Effector memory CD8-positive, alpha-beta T cell (primary cell): ENCODE measurements around the gene SEPTIN5.
A peak's percentile ranks its signal among the peaks of the same experiment; 100 is the strongest.

Source experiments
- ATAC-seq: fragments of 150-1000 bp; cut with Tn5 transposase; replicated peaks from 2 replicates; pipeline ENCODE4 v1.10.0; 2021; ENCODE audit warnings: mild to moderate bottlenecking, moderate library complexity
- DNase-seq, 3 experiments: peaks; one replicate each; pipeline ENCODE4 v3.0.0; 2021
- H3K27ac Mint-ChIP-seq, 2 donors: one replicate each; pipeline ENCODE4 v1.8.0; 2022; ENCODE audit warnings: mild to moderate bottlenecking in 2 of 2, mixed read lengths in 2 of 2, moderate library complexity in 2 of 2
- H3K27me3 Mint-ChIP-seq, 2 donors: one replicate each; pipeline ENCODE4 v1.8.0; 2022; ENCODE audit warnings: mixed read lengths in 2 of 2
- H3K36me3 Mint-ChIP-seq: one replicate; pipeline ENCODE4 v1.8.0; 2022; ENCODE audit warnings: mild to moderate bottlenecking, moderate library complexity, mixed read lengths; ENCODE audit not compliant: insufficient read depth
- H3K4me1 Mint-ChIP-seq, 2 donors: one replicate each; pipeline ENCODE4 v1.8.0; 2022; ENCODE audit warnings: low read depth in 2 of 2, mixed read lengths in 2 of 2
- H3K4me3 Mint-ChIP-seq, 2 donors: one replicate each; pipeline ENCODE4 v1.8.0; 2022; ENCODE audit warnings: mild to moderate bottlenecking in 2 of 2, mixed read lengths in 2 of 2, moderate library complexity in 2 of 2
- H3K9me3 Mint-ChIP-seq, 2 donors: one replicate each; pipeline ENCODE4 v1.8.0; 2022; ENCODE audit warnings: mixed read lengths in 2 of 2

Gene SEPTIN5

DNA sequence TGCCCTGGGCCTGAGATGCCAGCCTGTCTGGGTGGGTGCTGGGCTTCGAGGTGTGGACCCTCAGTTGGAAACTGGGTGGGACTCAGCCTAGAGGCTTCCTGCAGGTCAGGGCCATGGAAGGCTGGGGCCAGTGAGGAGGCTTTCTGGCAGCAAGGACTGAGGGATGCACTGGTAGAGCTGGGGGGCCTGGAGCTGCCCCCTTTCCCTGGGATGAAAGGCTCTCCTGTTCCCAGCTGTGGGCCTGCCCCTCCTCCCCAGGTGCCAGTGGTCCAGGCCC, 2.5 kb downstream of the SEPTIN5 start:
- ATAC-seq, result no peak
- peaks cover 45 to 70% of the 10 kb centered on the region in 2 donors for H3K27me3 Mint-ChIP-seq
- H3K36me3 Mint-ChIP-seq, result peaks cover 4% of the 10 kb centered on the region
- H3K27ac Mint-ChIP-seq, result no peak overlapping the region
- peaks cover 0 to 7% of the 10 kb centered on the region in 2 donors for H3K4me1 Mint-ChIP-seq
- no peak for DNase-seq
- H3K9me3 Mint-ChIP-seq, result no peaks in the 10 kb centered on the region
- H3K4me3 Mint-ChIP-seq, result peak overlapping the region in 1 of 2 donors; percentile 53

DNA sequence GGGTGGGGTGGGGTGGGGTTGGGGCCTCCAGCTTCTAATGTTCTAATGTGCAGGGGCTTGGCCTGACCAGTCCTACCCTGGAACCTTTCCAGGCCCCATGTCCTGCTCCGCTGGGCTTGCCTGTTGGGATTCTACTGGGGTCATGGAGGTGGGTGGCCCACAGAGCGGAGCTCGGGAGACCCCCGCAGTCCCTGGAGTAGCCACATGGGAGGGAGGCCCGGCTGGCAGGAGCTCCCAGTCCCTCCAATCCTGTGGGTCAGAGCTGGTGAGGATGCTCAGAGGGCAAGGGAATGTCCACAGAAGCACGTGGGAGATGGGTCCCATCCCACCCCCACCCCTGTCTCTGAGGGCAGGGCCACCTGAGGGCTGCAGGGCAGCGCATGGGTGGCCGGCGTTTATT, 2.9 kb downstream of the SEPTIN5 start:
- Mint-ChIP-seq H3K4me3 (peak overlapping the region in 1 of 2 donors; percentile 51), H3K4me1 (peaks cover 0 to 7% of the 10 kb centered on the region in 2 donors), H3K27ac (no peak overlapping the region), H3K36me3 (peaks cover 4% of the 10 kb centered on the region), H3K27me3 (peaks cover 44 to 66% of the 10 kb centered on the region in 2 donors), H3K9me3 (no peaks in the 10 kb centered on the region)
- DNase-seq, result no peak
- no peak for ATAC-seq

DNA sequence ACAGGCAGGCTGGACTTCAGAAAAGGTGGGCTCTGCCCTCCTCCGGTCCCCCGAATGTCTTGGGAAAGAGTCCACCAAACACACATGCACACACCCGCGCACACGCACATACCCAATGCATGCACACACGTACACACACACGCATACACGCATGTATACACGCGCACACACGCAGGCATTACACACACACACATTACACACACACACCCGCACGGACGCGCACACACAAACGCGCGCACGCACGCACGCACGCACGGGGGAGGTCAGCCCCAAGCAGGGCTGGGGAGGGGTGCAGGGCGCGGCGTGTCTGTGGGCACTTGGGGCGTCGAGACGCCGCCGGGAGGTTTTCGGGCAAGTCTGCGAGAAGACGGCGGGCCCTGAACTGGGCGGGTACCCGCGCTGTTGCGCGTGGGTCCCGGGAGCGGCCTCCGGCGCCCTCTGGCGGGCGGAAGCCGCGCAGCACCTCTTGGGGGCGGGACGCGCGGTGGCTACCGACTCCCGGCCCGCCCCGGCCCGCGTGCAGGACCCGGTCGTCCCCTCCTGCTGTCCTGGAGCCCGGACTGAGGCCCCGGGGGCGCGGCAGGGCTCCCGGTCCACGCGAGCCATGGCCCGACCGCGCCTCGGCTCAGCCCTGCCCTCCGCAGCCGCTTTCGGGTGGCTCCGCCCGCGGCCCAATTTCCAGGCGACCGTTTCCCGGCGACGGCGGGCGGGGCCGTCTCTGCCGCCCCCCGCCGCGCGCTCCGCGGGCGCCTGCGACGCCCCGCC, 3.6 kb downstream of the SEPTIN5 start:
- H3K9me3 Mint-ChIP-seq, result no peaks in the 10 kb centered on the region
- peaks cover 4% of the 10 kb centered on the region for H3K36me3 Mint-ChIP-seq
- peaks cover 42 to 66% of the 10 kb centered on the region in 2 donors for H3K27me3 Mint-ChIP-seq
- DNase-seq (peak; percentile 77 to 86 (median 82)), ATAC-seq (peak; percentile 96)
- peaks cover 0 to 7% of the 10 kb centered on the region in 2 donors for H3K4me1 Mint-ChIP-seq
- no peak overlapping the region for H3K27ac Mint-ChIP-seq
- peak overlapping the region; percentile 49 to 51 for H3K4me3 Mint-ChIP-seq

DNA sequence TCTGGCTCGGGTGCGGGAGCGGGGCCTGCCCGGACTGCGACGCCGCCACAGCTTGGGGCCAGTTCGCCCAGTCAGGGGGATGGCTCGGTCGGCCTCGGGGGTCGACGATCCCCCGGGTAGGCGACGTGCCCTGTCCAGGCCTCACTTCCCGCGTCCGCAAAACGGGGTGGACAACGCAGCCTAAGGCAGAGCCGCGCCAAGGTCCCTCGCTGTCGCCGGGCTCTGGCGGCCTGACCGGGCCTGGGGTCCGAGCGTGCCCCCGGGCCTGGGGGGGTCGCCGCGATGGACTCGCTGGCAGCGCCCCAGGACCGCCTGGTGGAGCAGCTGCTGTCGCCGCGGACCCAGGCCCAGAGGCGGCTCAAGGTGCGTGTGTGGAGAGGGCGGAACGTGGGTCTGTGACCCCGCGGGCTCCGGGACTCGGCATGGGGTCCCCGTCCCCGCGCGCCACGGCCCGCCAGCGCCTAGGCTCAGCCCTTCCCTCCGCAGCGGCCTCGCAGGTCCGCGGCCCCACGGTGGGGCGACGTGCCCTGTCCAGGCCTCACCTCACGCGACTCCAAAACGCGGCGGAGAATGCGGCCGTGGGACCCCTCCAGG, 4.2 kb downstream of the SEPTIN5 start:
- Mint-ChIP-seq H3K9me3 (no peaks in the 10 kb centered on the region), H3K27me3 (peaks cover 42 to 66% of the 10 kb centered on the region in 2 donors), H3K4me1 (peaks cover 0 to 13% of the 10 kb centered on the region in 2 donors), H3K27ac (no peak overlapping the region), H3K36me3 (no peaks in the 10 kb centered on the region), H3K4me3 (no peak overlapping the region)
- ATAC-seq, result no peak
- DNase-seq, result no peak

DNA sequence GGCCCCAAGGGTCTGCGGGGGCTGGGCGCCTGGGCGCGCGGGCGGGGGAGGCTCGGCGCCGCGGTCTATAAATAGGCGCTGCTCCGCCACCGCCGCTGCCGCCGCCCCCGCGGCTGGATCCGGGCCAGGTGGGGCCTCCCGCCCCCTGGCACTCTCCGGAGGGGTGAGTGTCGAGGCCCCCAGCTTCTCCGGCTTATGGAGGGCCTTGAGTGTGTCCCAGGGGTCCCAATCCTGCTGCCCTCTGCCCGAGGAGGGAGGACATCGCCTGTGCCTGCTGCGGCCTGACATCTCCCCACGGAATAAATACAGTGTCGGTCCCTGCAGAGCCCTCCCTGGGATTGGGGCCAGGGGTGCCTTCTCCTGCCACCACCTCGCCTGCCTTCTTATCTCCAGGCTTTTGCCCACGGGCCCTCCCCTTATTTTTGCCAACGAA, 4.8 kb downstream of the SEPTIN5 start:
- Mint-ChIP-seq H3K27ac (no peak overlapping the region), H3K27me3 (peaks cover 39 to 62% of the 10 kb centered on the region in 2 donors), H3K9me3 (no peaks in the 10 kb centered on the region), H3K4me3 (peak overlapping the region; percentile 45 to 69), H3K4me1 (peaks cover 0 to 11% of the 10 kb centered on the region in 2 donors), H3K36me3 (no peaks in the 10 kb centered on the region)
- no peak for DNase-seq
- ATAC-seq, result no peak

DNA sequence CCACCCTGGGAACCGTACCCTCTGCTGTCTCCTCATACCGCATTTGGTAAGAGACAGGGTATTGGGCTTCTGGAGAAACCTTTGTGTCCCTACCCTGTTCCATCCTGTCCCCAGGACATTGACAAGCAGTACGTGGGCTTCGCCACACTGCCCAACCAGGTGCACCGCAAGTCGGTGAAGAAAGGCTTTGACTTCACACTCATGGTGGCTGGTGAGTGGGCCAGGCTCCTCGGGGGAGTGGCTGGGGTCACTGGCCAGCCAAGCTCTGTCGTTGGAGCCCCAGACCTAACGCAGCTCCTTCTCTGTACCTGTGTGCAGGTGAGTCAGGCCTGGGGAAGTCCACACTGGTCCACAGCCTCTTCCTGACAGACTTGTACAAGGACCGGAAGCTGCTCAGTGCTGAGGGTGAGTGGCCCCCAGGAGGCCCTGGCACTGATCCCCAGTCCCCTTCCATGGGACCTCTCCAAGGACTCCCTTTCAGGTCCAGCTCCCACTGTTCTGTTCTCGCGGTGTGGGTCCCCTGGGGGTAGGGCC, 5.3 kb downstream of the SEPTIN5 start:
- DNase-seq, result no peak
- Mint-ChIP-seq H3K9me3 (no peaks in the 10 kb centered on the region), H3K4me3 (peak overlapping the region; percentile 45 to 69), H3K27ac (no peak overlapping the region), H3K36me3 (no peaks in the 10 kb centered on the region), H3K4me1 (peaks cover 0 to 11% of the 10 kb centered on the region in 2 donors), H3K27me3 (peaks cover 42 to 65% of the 10 kb centered on the region in 2 donors)
- ATAC-seq, result no peak

DNA sequence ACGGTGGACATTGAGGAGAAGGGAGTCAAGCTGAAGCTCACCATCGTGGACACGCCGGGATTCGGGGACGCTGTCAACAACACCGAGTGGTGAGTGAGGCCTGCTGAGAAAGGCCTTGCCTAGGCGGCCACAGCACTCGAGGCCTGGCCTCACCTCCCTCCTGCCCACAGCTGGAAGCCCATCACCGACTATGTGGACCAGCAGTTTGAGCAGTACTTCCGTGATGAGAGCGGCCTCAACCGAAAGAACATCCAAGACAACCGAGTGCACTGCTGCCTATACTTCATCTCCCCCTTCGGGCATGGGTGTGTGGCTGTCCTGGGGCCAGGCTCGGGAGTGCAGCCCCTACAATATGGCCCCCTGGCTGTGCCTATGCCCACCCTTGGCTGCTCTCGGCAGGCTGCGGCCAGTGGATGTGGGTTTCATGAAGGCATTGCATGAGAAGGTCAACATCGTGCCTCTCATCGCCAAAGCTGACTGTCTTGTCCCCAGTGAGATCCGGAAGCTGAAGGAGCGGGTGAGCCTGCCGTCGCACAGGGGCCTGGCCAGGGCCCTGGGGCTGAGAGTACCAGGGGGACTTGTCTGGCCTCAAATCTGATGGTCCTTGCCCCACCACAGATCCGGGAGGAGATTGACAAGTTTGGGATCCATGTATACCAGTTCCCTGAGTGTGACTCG, 6.0 kb downstream of the SEPTIN5 start:
- H3K9me3 Mint-ChIP-seq, result no peaks in the 10 kb centered on the region
- peak overlapping the region in 1 of 2 donors; percentile 69 for H3K4me3 Mint-ChIP-seq
- no peak for ATAC-seq
- DNase-seq, result no peak
- no peaks in the 10 kb centered on the region for H3K36me3 Mint-ChIP-seq
- H3K4me1 Mint-ChIP-seq, result peaks cover 0 to 11% of the 10 kb centered on the region in 2 donors
- H3K27me3 Mint-ChIP-seq, result peaks cover 49 to 70% of the 10 kb centered on the region in 2 donors
- no peak overlapping the region for H3K27ac Mint-ChIP-seq

DNA sequence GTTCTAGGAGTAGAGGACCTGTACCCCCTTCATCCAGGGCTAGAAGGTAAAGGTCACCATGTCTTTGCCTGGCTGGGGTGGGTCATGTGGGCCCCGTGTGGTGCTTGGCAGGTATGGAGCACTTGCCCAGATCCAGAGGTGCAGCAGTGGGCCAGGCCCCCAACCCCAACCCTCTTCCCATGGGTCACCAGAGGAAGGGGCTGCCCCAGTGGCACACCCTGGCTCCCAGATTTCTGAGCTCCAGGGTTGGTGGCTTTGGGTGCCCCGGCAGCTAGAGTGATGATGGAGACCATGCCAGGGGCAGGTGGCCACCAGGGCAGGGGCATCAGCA, 6.7 kb downstream of the SEPTIN5 start:
- Mint-ChIP-seq H3K27ac (no peak overlapping the region), H3K27me3 (peaks cover 53 to 69% of the 10 kb centered on the region in 2 donors), H3K4me1 (peaks cover 0 to 11% of the 10 kb centered on the region in 2 donors), H3K36me3 (no peaks in the 10 kb centered on the region), H3K9me3 (no peaks in the 10 kb centered on the region), H3K4me3 (peak overlapping the region in 1 of 2 donors; percentile 50)
- ATAC-seq, result no peak
- no peak for DNase-seq

DNA sequence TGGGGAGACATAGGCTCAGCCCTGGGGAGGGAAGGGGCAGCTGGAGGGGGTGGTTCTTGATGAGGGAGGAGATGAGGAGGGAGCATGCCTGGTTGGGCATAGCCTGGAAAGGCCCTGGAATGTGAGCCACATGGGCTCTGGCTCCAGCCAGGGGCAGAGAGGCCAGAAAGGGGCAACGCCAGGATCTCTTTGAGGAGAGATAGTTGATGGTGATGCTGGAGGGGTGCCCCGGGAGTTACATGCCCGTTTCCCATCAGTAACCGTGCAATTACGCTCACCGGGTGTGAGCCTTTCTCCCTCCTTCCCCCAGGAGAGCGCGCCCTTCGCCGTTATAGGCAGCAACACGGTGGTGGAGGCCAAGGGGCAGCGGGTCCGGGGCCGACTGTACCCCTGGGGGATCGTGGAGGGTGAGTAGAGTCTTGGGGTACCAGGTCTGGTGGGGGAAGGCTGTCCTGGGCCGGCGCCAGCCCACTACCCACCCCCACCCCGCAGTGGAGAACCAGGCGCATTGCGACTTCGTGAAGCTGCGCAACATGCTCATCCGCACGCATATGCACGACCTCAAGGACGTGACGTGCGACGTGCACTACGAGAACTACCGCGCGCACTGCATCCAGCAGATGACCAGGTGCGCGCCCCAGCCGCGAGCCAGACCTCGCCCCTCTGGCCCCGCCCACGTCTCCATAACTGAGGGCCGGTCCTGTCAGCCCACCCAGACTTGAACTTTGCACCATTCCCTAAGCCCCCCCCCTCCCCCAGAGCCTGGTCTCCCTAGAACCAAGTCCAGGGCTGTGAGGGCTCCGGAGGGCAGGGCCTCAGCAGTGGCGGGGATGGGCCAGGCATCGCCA, 7.3 kb downstream of the SEPTIN5 start:
- H3K36me3 Mint-ChIP-seq, result no peaks in the 10 kb centered on the region
- no peak for ATAC-seq
- no peak for DNase-seq
- H3K4me3 Mint-ChIP-seq, result peak overlapping the region in 1 of 2 donors; percentile 50
- H3K27ac Mint-ChIP-seq, result no peak overlapping the region
- no peaks in the 10 kb centered on the region for H3K9me3 Mint-ChIP-seq
- peaks cover 53 to 63% of the 10 kb centered on the region in 2 donors for H3K27me3 Mint-ChIP-seq
- peaks cover 0 to 11% of the 10 kb centered on the region in 2 donors for H3K4me1 Mint-ChIP-seq

DNA sequence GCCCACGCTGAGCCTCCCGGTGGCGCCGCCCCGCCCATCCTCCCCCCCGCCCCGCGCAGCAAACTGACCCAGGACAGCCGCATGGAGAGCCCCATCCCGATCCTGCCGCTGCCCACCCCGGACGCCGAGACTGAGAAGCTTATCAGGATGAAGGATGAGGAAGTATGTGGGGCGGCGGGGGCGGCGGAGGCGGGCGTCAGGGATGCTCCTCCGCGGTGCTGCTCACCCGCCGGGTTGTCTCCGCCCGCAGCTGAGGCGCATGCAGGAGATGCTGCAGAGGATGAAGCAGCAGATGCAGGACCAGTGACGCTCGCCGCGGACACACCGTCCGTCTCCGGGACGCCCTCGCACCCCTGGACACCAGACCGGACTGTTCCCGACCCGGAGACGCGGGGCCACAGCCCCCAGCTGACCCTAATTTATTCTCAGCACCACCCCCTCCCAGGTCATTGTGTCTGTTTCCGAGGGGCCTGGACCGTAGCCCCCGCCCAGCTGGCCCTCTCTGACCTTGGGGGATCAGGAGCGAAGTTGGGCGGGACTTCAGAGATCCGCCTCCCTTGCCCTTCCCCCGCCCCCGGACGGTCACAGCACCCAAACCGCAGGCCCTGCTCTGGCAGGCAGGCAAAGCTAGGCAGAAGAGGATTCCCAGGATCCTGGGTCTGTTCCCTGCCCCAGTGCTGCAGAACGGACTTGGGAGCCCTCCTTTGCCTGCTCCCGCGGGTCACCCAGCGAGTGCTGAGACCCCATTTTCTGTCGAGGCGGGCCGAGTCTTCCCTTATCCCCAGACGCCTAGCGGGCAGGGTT, 8.1 kb downstream of the SEPTIN5 start:
- H3K9me3 Mint-ChIP-seq, result no peaks in the 10 kb centered on the region
- DNase-seq, result no peak
- peak overlapping the region in 1 of 2 donors; percentile 67 for H3K4me3 Mint-ChIP-seq
- no peak for ATAC-seq
- no peaks in the 10 kb centered on the region for H3K36me3 Mint-ChIP-seq
- H3K4me1 Mint-ChIP-seq, result peaks cover 0 to 11% of the 10 kb centered on the region in 2 donors
- no peak overlapping the region for H3K27ac Mint-ChIP-seq
- H3K27me3 Mint-ChIP-seq, result peaks cover 54 to 66% of the 10 kb centered on the region in 2 donors

DNA sequence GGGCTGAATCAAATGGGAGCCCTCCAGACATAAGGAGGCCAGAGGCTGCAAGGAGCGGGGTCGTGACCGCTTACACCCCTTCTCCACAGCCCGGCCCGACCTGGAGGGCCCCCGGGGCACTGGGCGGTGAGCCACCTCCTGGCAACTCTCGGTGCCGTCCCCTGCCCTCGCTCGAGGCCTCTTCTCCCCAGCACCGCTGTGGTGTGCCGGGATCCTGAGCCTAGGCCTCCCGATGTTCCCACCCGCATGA, 8.6 kb downstream of the SEPTIN5 start:
- H3K27ac Mint-ChIP-seq, result no peak overlapping the region
- peak overlapping the region in 1 of 2 donors; percentile 67 for H3K4me3 Mint-ChIP-seq
- DNase-seq (no peak), ATAC-seq (no peak)
- H3K27me3 Mint-ChIP-seq, result peaks cover 59 to 71% of the 10 kb centered on the region in 2 donors
- no peaks in the 10 kb centered on the region for H3K9me3 Mint-ChIP-seq
- H3K36me3 Mint-ChIP-seq, result no peaks in the 10 kb centered on the region
- peaks cover 0 to 11% of the 10 kb centered on the region in 2 donors for H3K4me1 Mint-ChIP-seq

DNA sequence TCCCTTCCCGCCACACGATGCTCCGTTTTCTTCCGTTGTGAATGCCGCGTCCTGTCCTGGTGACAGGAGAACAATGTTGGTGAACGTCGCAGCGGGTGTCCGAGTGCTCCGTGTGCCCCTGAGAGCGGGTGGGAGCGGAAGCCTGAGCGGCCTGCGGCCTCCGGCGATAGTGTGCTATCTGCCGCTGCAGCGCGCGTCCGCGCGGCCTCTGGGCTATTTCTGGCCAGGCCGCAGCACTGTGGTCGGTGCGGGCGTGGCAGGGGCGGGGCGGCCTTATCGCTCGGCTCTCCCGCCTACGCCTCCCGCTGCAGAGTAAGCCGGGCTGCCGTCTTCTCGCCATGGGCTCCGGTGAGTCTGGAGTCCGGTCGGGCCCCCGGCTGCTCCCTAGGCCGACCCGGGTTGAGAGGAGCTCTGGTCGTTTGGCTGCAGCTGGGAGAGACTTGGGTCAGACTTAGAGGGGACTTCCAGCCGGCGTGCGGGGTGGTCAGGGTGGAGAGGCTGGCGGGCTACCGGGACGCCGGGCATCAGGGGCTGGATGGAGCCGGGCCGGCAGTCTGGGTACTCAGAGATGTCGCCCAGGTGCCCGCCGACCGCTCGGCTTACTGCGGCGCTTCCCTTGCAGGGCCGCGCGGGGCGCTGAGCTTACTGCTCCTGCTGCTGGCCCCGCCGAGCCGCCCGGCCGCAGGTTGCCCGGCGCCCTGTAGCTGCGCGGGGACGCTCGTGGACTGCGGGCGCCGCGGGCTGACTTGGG, 9.1 kb downstream of the SEPTIN5 start, which contains the start of gene GP1BB:
Gene GP1BB (plus strand): TSS at position 308 of the 751 bp plus-strand sequence. CDS start 31 bp downstream, at position 339.
- Mint-ChIP-seq H3K4me1 (peaks cover 0 to 11% of the 10 kb centered on the region in 2 donors), H3K4me3 (peak within 1 kb of the TSS in 1 of 2 donors; percentile 67), H3K36me3 (no peaks in the 10 kb centered on the region), H3K27ac (no peak within 1 kb of the TSS), H3K27me3 (peaks cover 59 to 76% of the 10 kb centered on the region in 2 donors), H3K9me3 (no peaks in the 10 kb centered on the region)
- DNase-seq (no peak), ATAC-seq (peak; percentile 65)
